Caco-2 (cell line): ENCODE measurements around the gene TMEFF2. TPM values are rescaled to one million over a fixed set of nuclear protein-coding genes. Genes with fewer than 3 reads are reported as not detected.

Source experiments
- BruUV-seq: library from RNA; stranded (reverse); fragments of 400-500 nt; replicated peaks from 2 replicates; lab custom pipeline; 2021; lab: Mats Ljungman, UMichigan
- CTCF ChIA-PET: fragments of 300-600 bp; sonication (Branson Sonifier 250); formaldehyde crosslinking; loops from one replicate; lab custom pipeline; 2022; ENCODE audit warnings: antibody characterized with exemption; lab: Charles Lee
- POLR2A ChIA-PET: fragments of 300-600 bp; sonication (Branson Sonifier 250); formaldehyde crosslinking; loops from one replicate; lab custom pipeline; 2022; ENCODE audit warnings: antibody characterized with exemption; lab: Charles Lee
- DNase-seq, 2 experiments: peaks; one replicate each; pipeline versions ENCODE4 v3.0.0 to v3.0.0-alpha.2; 2020 to 2022
- H3K27me3 ChIP-seq: replicated peaks from 2 replicates; pipeline ENCODE4 v1.6.0; 2011; ENCODE audit warnings: low read length; ENCODE audit not compliant: control insufficient read depth, insufficient read depth
- H3K36me3 ChIP-seq: 2 replicates; pipeline ENCODE4 v1.5.1; 2011; ENCODE audit warnings: low read length; ENCODE audit not compliant: control insufficient read depth, insufficient read depth
- H3K4me1 ChIP-seq: fragments of 250-450 bp; sonication (Bioruptor Pico); 2 replicates; pipeline ENCODE4 v1.5.1; 2020; ENCODE audit warnings: mild to moderate bottlenecking
- H3K4me3 ChIP-seq: 2 replicates; pipeline ENCODE4 v1.5.1; 2011; ENCODE audit warnings: low read depth, mild to moderate bottlenecking, control low read depth, low read length
- H3K9me3 ChIP-seq: fragments of 250-450 bp; sonication (Bioruptor Pico); 2 replicates; pipeline ENCODE4 v1.5.1; 2020; ENCODE audit warnings: mild to moderate bottlenecking, moderate library complexity
- H3K27ac Mint-ChIP-seq: one replicate; pipeline ENCODE4 v1.8.0; 2022; ENCODE audit warnings: mixed read lengths; ENCODE audit not compliant: unreplicated experiment
- H3K27me3 Mint-ChIP-seq: one replicate; pipeline ENCODE4 v1.8.0; 2022; ENCODE audit warnings: mixed read lengths; ENCODE audit not compliant: insufficient read depth, unreplicated experiment
- H3K36me3 Mint-ChIP-seq: one replicate; pipeline ENCODE4 v1.8.0; 2022; ENCODE audit warnings: mild to moderate bottlenecking, mixed read lengths; ENCODE audit not compliant: insufficient read depth, unreplicated experiment
- H3K4me1 Mint-ChIP-seq: one replicate; pipeline ENCODE4 v1.8.0; 2022; ENCODE audit warnings: low read depth, mixed read lengths; ENCODE audit not compliant: unreplicated experiment
- H3K4me3 Mint-ChIP-seq: one replicate; pipeline ENCODE4 v1.8.0; 2022; ENCODE audit warnings: mild to moderate bottlenecking, moderate library complexity, mixed read lengths; ENCODE audit not compliant: unreplicated experiment
- H3K9me3 Mint-ChIP-seq: one replicate; pipeline ENCODE4 v1.8.0; 2022; ENCODE audit warnings: mixed read lengths; ENCODE audit not compliant: unreplicated experiment
- intact Hi-C: fragments of 100-400 bp; cut with micrococcal nuclease; formaldehyde crosslinking; loops from one replicate; pipeline ENCODE4 v1.10.0; 2022; ENCODE audit not compliant: unreplicated experiment
- total RNA-seq: library from RNA; stranded (reverse); gene quantifications from 2 replicates; pipeline ENCODE4 v1.2.3, GENCODE V29; 2022
- TF ChIP-seq, protein P1 (sequence below), 2 experiments: fragments of 200-600 bp in 1 of 2; IDR thresholded peaks; 1 replicate in 1 of 2; 2 replicates in 1 of 2; pipeline versions ENCODE4 v1.5.1 to v1.8.0; 2011 to 2022; ENCODE audit warnings: antibody characterized with exemption in 1 of 2, control low read depth in 1 of 2, inconsistent platforms in 1 of 2, low read depth in 1 of 2, low read length in 1 of 2, mild to moderate bottlenecking in 1 of 2, moderate library complexity in 1 of 2; ENCODE audit not compliant: insufficient read depth in 1 of 2, severe bottlenecking in 1 of 2, unreplicated experiment in 1 of 2

The TMEFF2 gene
- total RNA-seq, 1 experiment from 2014 or later, result not detected

DNA sequence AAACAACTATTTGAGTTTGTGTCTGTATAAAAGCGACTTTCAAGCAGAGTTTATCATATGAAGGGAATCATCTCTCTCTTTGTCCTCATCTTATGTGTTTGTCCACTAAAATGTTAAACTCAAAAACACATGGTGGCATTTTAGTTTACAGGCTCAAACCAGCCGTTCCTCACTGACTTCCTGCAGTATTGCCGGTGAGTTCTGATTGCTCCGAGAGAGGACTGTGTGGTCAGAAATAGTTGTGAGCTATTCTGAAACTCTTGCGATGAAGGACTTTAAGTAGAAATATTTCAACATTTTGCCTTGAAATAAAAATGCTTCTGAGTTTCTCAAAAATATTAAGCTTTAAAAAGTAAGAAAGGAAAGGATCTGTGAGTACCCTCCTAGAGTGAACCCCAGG is 184.7 kb downstream of the TMEFF2 start:
- ChIA-PET POLR2A (no interaction called here), CTCF (no interaction called here)
- Histone ChIP-seq H3K36me3 (no peaks in the 10 kb centered on the region), H3K27me3 (no peaks in the 10 kb centered on the region), H3K4me1 (no peaks in the 10 kb centered on the region), H3K4me3 (no peak overlapping the region), H3K9me3 (no peaks in the 10 kb centered on the region)
- TF ChIP-seq, protein P1, sequence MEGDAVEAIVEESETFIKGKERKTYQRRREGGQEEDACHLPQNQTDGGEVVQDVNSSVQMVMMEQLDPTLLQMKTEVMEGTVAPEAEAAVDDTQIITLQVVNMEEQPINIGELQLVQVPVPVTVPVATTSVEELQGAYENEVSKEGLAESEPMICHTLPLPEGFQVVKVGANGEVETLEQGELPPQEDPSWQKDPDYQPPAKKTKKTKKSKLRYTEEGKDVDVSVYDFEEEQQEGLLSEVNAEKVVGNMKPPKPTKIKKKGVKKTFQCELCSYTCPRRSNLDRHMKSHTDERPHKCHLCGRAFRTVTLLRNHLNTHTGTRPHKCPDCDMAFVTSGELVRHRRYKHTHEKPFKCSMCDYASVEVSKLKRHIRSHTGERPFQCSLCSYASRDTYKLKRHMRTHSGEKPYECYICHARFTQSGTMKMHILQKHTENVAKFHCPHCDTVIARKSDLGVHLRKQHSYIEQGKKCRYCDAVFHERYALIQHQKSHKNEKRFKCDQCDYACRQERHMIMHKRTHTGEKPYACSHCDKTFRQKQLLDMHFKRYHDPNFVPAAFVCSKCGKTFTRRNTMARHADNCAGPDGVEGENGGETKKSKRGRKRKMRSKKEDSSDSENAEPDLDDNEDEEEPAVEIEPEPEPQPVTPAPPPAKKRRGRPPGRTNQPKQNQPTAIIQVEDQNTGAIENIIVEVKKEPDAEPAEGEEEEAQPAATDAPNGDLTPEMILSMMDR (IDR thresholded peaks at IDR 0.05; ENCODE audit: insufficient read depth in 1 of 2, low read depth in 1 of 2, low read length in 1 of 2, severe bottlenecking in 1 of 2, unreplicated experiment in 1 of 2), result no peak
- no peak for DNase-seq
- H3K36me3 Mint-ChIP-seq, result no peaks in the 10 kb centered on the region
- no peaks in the 10 kb centered on the region for H3K9me3 Mint-ChIP-seq
- no TSS peak for BruUV-seq
- H3K27me3 Mint-ChIP-seq, result peaks cover 8% of the 10 kb centered on the region
- H3K4me3 Mint-ChIP-seq, result no peak overlapping the region
- intact Hi-C loops, result no loop called here
- H3K4me1 Mint-ChIP-seq, result no peaks in the 10 kb centered on the region
- no peak overlapping the region for H3K27ac Mint-ChIP-seq

DNA sequence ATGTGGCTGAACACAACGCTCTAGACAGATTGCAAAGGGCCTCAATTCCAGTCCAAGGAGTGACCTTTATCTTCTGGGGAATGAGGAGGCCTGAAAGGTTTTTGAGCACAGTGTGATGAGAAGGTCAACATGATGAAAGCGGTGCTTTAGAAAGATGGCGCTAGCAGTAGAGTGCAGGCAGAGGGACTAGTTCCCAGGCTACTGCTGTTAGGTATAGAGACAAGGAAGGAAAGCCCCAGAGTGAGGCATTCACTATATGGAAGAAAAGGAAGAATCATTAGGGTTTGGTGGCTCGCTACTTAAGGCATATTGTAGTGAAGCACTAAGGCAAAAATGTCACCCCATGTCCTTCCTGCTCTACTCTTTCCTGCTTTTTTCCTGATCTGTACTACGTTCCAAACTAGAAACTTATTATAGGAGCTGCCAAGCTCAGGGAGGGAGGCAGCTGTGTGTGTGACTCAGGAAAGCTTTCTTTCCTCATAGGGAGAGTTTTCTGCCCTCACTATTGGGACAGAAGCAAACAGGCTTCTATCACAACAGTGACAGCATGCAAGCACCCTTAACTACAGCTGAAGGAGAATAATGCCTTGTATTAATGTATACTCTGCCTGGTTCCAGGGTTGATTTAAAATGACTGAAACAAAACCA is 187.0 kb downstream of the TMEFF2 start:
- POLR2A ChIA-PET, result no interaction called here
- H3K4me1 Mint-ChIP-seq, result no peaks in the 10 kb centered on the region
- H3K36me3 Mint-ChIP-seq, result no peaks in the 10 kb centered on the region
- no TSS peak for BruUV-seq
- DNase-seq, result no peak
- Histone ChIP-seq H3K27me3 (no peaks in the 10 kb centered on the region), H3K4me3 (no peak overlapping the region), H3K36me3 (no peaks in the 10 kb centered on the region), H3K9me3 (no peaks in the 10 kb centered on the region), H3K4me1 (no peaks in the 10 kb centered on the region)
- H3K9me3 Mint-ChIP-seq, result no peaks in the 10 kb centered on the region
- H3K27ac Mint-ChIP-seq, result no peak overlapping the region
- intact Hi-C loops, result no loop called here
- H3K27me3 Mint-ChIP-seq, result peaks cover 8% of the 10 kb centered on the region
- CTCF ChIA-PET, result no interaction called here
- H3K4me3 Mint-ChIP-seq, result no peak overlapping the region
- TF ChIP-seq, protein P1 (IDR thresholded peaks at IDR 0.05; ENCODE audit: insufficient read depth in 1 of 2, low read depth in 1 of 2, low read length in 1 of 2, severe bottlenecking in 1 of 2, unreplicated experiment in 1 of 2), result no peak

DNA sequence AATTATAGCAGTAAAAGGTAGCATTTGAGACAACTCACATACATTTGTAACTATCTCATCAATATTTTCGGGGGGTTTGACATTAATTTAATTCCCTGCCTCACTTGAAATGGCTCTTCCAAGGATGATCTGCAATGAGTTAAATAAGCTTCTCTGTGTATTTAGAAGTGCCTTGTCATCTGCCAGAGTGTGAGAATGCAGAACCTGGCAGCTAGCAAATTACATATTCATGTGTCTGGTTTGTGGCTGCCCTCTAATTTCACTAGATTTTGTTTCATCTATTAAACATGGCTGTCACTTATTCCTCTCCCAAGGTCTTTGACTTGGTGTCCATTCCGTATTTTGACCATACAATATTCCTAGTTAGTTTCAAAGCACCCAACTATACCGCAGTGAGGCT is 189.5 kb downstream of the TMEFF2 start:
- Histone ChIP-seq H3K36me3 (no peaks in the 10 kb centered on the region), H3K27me3 (no peaks in the 10 kb centered on the region), H3K4me1 (no peaks in the 10 kb centered on the region), H3K4me3 (no peak overlapping the region), H3K9me3 (no peaks in the 10 kb centered on the region)
- TF ChIP-seq, protein P1 (IDR thresholded peaks at IDR 0.05; ENCODE audit: insufficient read depth in 1 of 2, low read depth in 1 of 2, low read length in 1 of 2, severe bottlenecking in 1 of 2, unreplicated experiment in 1 of 2), result no peak
- Mint-ChIP-seq H3K4me1 (no peaks in the 10 kb centered on the region), H3K36me3 (no peaks in the 10 kb centered on the region), H3K9me3 (no peaks in the 10 kb centered on the region), H3K27me3 (peaks cover 5% of the 10 kb centered on the region), H3K27ac (no peak overlapping the region), H3K4me3 (no peak overlapping the region)
- CTCF ChIA-PET, result no interaction called here
- POLR2A ChIA-PET, result no interaction called here
- no TSS peak for BruUV-seq
- no peak for DNase-seq
- intact Hi-C loops, result no loop called here
